OCI-LY7 (cell line): ENCODE measurements around the gene GSTA5.

Source experiments
- CTCF ChIP-seq: fragments of 200-600 bp; sonication (generic); conservative IDR thresholded peaks from 2 replicates; pipeline ENCODE4 v1.5.1; 2014; ENCODE audit warnings: mild to moderate bottlenecking, antibody characterized with exemption, low read length, moderate library complexity, mixed read lengths
- EZH2phosphoT487 ChIP-seq: fragments of 200-600 bp; sonication (generic); IDR thresholded peaks from 2 replicates; pipeline ENCODE4 v1.6.1; 2018; ENCODE audit warnings: low read depth, borderline replicate concordance, mild to moderate bottlenecking, mixed run types, antibody characterized with exemption, low read length, moderate library complexity, mixed read lengths

- TF ChIP-seq CTCF = no peak
- no peak for TF ChIP-seq EZH2phosphoT487
Observed at GRCh38 chr6:52801188-52801841, 39.3 kb downstream of the GSTA5 start.
